Activated CD4-positive, alpha-beta memory T cell treated with anti-CD3 and anti-CD28 coated beads, Interleukin-2, amount 10 ng/mL, durations not matched to agents 7 days and 5 days (primary cell): ENCODE data around the gene PARVB. TPM values are rescaled to one million over a fixed set of nuclear protein-coding genes. Genes with fewer than 3 reads are reported as not detected.

Source experiments
- CTCF ChIA-PET: fragments of 350-600 bp; sonication (Branson Sonifier 250); formaldehyde crosslinking; loops from one replicate; lab custom pipeline; 2021; ENCODE audit warnings: antibody characterized with exemption, inconsistent platforms; lab: Charles Lee
- POLR2A ChIA-PET: fragments of 350-600 bp; sonication (Branson Sonifier 250); formaldehyde crosslinking; loops from one replicate; lab custom pipeline; 2021; ENCODE audit warnings: antibody characterized with exemption; lab: Charles Lee
- DNase-seq: peaks from one replicate; pipeline ENCODE4 v3.0.0-alpha.2; 2020
- H3K27ac Mint-ChIP-seq: one replicate; pipeline ENCODE4 v1.8.0; 2021; ENCODE audit warnings: mild to moderate bottlenecking, mixed read lengths
- H3K27me3 Mint-ChIP-seq: one replicate; pipeline ENCODE4 v1.8.0; 2021; ENCODE audit warnings: mixed read lengths
- H3K36me3 Mint-ChIP-seq: one replicate; pipeline ENCODE4 v1.8.0; 2021; ENCODE audit warnings: low read depth, mixed read lengths
- H3K4me1 Mint-ChIP-seq: one replicate; pipeline ENCODE4 v1.8.0; 2021; ENCODE audit warnings: mixed read lengths
- H3K4me3 Mint-ChIP-seq: one replicate; pipeline ENCODE4 v1.8.0; 2021; ENCODE audit warnings: mild to moderate bottlenecking, mixed read lengths
- H3K9me3 Mint-ChIP-seq: one replicate; pipeline ENCODE4 v1.8.0; 2021; ENCODE audit warnings: mixed read lengths
- total RNA-seq, 2 experiments: library from RNA; stranded (reverse); gene quantifications; one replicate each; pipeline ENCODE4 v1.2.3, GENCODE V29; 2021

PARVB gene
- total RNA-seq, 2 experiments from 2014 or later, result 41.5 to 42.0 TPM

GRCh38 chr22:44133901-44134571 is 109.9 kb downstream of the PARVB start:
- Mint-ChIP-seq H3K4me3 (no peak overlapping the region), H3K27me3 (no peaks in the 10 kb centered on the region), H3K9me3 (peaks cover 16% of the 10 kb centered on the region), H3K4me1 (peaks cover 13% of the 10 kb centered on the region), H3K36me3 (peaks cover 56% of the 10 kb centered on the region), H3K27ac (no peak overlapping the region)
- no peak for DNase-seq
- POLR2A ChIA-PET, result no interaction called here
- CTCF ChIA-PET, result no interaction called here

- Mint-ChIP-seq H3K4me1 (no peaks in the 10 kb centered on the region), H3K36me3 (peaks cover 59% of the 10 kb centered on the region), H3K27me3 (no peaks in the 10 kb centered on the region), H3K27ac (no peak overlapping the region), H3K4me3 (no peak overlapping the region), H3K9me3 (peaks cover 16% of the 10 kb centered on the region)
- ChIA-PET CTCF (no interaction called here), POLR2A (no interaction called here)
- no peak for DNase-seq
These were observed 112.0 kb downstream of the PARVB start for GRCh38 chr22:44136112-44136511.

GRCh38 chr22:44136786-44137185 is 112.7 kb downstream of the PARVB start:
- DNase-seq, result no peak
- CTCF ChIA-PET, result no interaction called here
- POLR2A ChIA-PET, result no interaction called here
- Mint-ChIP-seq H3K27me3 (no peaks in the 10 kb centered on the region), H3K9me3 (peaks cover 16% of the 10 kb centered on the region), H3K27ac (no peak overlapping the region), H3K4me1 (no peaks in the 10 kb centered on the region), H3K4me3 (no peak overlapping the region), H3K36me3 (peaks cover 56% of the 10 kb centered on the region)

GRCh38 chr22:44137415-44137814 is 113.3 kb downstream of the PARVB start:
- CTCF ChIA-PET, result no interaction called here
- peaks cover 16% of the 10 kb centered on the region for H3K9me3 Mint-ChIP-seq
- no peak for DNase-seq
- no peak overlapping the region for H3K4me3 Mint-ChIP-seq
- H3K4me1 Mint-ChIP-seq, result no peaks in the 10 kb centered on the region
- peaks cover 55% of the 10 kb centered on the region for H3K36me3 Mint-ChIP-seq
- H3K27me3 Mint-ChIP-seq, result no peaks in the 10 kb centered on the region
- no peak overlapping the region for H3K27ac Mint-ChIP-seq
- POLR2A ChIA-PET, result no interaction called here

- H3K36me3 Mint-ChIP-seq, result peaks cover 43% of the 10 kb centered on the region
- ChIA-PET CTCF (no interaction called here), POLR2A (no interaction called here)
- no peak overlapping the region for H3K27ac Mint-ChIP-seq
- peaks cover 16% of the 10 kb centered on the region for H3K9me3 Mint-ChIP-seq
- no peaks in the 10 kb centered on the region for H3K4me1 Mint-ChIP-seq
- H3K27me3 Mint-ChIP-seq, result no peaks in the 10 kb centered on the region
- no peak for DNase-seq
- no peak overlapping the region for H3K4me3 Mint-ChIP-seq
These were observed 115.7 kb downstream of the PARVB start for GRCh38 chr22:44139773-44140172.

- H3K4me1 Mint-ChIP-seq, result no peaks in the 10 kb centered on the region
- peaks cover 12% of the 10 kb centered on the region for H3K9me3 Mint-ChIP-seq
- H3K27ac Mint-ChIP-seq, result no peak overlapping the region
- H3K27me3 Mint-ChIP-seq, result no peaks in the 10 kb centered on the region
- ChIA-PET POLR2A (no interaction called here), CTCF (no interaction called here)
- peaks cover 21% of the 10 kb centered on the region for H3K36me3 Mint-ChIP-seq
- H3K4me3 Mint-ChIP-seq, result no peak overlapping the region
- DNase-seq, result no peak
These were observed 118.5 kb downstream of the PARVB start for GRCh38 chr22:44142421-44143104.

- CTCF ChIA-PET, result no interaction called here
- POLR2A ChIA-PET, result no interaction called here
- Mint-ChIP-seq H3K27ac (no peak overlapping the region), H3K36me3 (peaks cover 15% of the 10 kb centered on the region), H3K27me3 (no peaks in the 10 kb centered on the region), H3K4me3 (no peak overlapping the region), H3K9me3 (peaks cover 7% of the 10 kb centered on the region), H3K4me1 (no peaks in the 10 kb centered on the region)
- DNase-seq, result no peak
These were observed 119.0 kb downstream of the PARVB start for GRCh38 chr22:44143105-44143474.

- peaks cover 10% of the 10 kb centered on the region for H3K36me3 Mint-ChIP-seq
- ChIA-PET POLR2A (no interaction called here), CTCF (no interaction called here)
- H3K27me3 Mint-ChIP-seq, result no peaks in the 10 kb centered on the region
- no peaks in the 10 kb centered on the region for H3K4me1 Mint-ChIP-seq
- no peak overlapping the region for H3K4me3 Mint-ChIP-seq
- no peak overlapping the region for H3K27ac Mint-ChIP-seq
- no peak for DNase-seq
- H3K9me3 Mint-ChIP-seq, result peaks cover 3% of the 10 kb centered on the region
These were observed 119.5 kb downstream of the PARVB start for GRCh38 chr22:44143579-44143978.

GRCh38 chr22:44144046-44144569 is 120.0 kb downstream of the PARVB start:
- H3K9me3 Mint-ChIP-seq, result peaks cover 3% of the 10 kb centered on the region
- no peaks in the 10 kb centered on the region for H3K4me1 Mint-ChIP-seq
- H3K27me3 Mint-ChIP-seq, result no peaks in the 10 kb centered on the region
- POLR2A ChIA-PET, result no interaction called here
- no peak overlapping the region for H3K27ac Mint-ChIP-seq
- no peak overlapping the region for H3K4me3 Mint-ChIP-seq
- no peak for DNase-seq
- CTCF ChIA-PET, result no interaction called here
- peaks cover 6% of the 10 kb centered on the region for H3K36me3 Mint-ChIP-seq

GRCh38 chr22:44145544-44145943 is 121.4 kb downstream of the PARVB start:
- H3K4me1 Mint-ChIP-seq, result no peaks in the 10 kb centered on the region
- POLR2A ChIA-PET, result no interaction called here
- no peak overlapping the region for H3K27ac Mint-ChIP-seq
- peaks cover 3% of the 10 kb centered on the region for H3K9me3 Mint-ChIP-seq
- H3K4me3 Mint-ChIP-seq, result no peak overlapping the region
- no peaks in the 10 kb centered on the region for H3K27me3 Mint-ChIP-seq
- no peaks in the 10 kb centered on the region for H3K36me3 Mint-ChIP-seq
- CTCF ChIA-PET, result no interaction called here
- no peak for DNase-seq

GRCh38 chr22:44146088-44146861 is 122.2 kb downstream of the PARVB start:
- peaks cover 3% of the 10 kb centered on the region for H3K9me3 Mint-ChIP-seq
- CTCF ChIA-PET, result no interaction called here
- POLR2A ChIA-PET, result no interaction called here
- H3K27ac Mint-ChIP-seq, result no peak overlapping the region
- no peaks in the 10 kb centered on the region for H3K36me3 Mint-ChIP-seq
- no peaks in the 10 kb centered on the region for H3K27me3 Mint-ChIP-seq
- H3K4me3 Mint-ChIP-seq, result no peak overlapping the region
- DNase-seq, result no peak
- no peaks in the 10 kb centered on the region for H3K4me1 Mint-ChIP-seq

GRCh38 chr22:44147008-44147645 is 123.0 kb downstream of the PARVB start:
- no peak for DNase-seq
- H3K27ac Mint-ChIP-seq, result no peak overlapping the region
- H3K9me3 Mint-ChIP-seq, result peaks cover 3% of the 10 kb centered on the region
- ChIA-PET CTCF (no interaction called here), POLR2A (no interaction called here)
- no peaks in the 10 kb centered on the region for H3K27me3 Mint-ChIP-seq
- H3K36me3 Mint-ChIP-seq, result no peaks in the 10 kb centered on the region
- H3K4me1 Mint-ChIP-seq, result no peaks in the 10 kb centered on the region
- H3K4me3 Mint-ChIP-seq, result no peak overlapping the region
